Measurements from ENCODE around the gene CTNNA3. TPM values are rescaled to one million over a fixed set of nuclear protein-coding genes. Genes with fewer than 3 reads are reported as not detected.

The CTNNA3 gene
- total and polyA plus RNA-seq, 2 donors (not counting 3 experiments of a cell fraction or from before 2014, with no cell fraction given) = not detected

DNA sequence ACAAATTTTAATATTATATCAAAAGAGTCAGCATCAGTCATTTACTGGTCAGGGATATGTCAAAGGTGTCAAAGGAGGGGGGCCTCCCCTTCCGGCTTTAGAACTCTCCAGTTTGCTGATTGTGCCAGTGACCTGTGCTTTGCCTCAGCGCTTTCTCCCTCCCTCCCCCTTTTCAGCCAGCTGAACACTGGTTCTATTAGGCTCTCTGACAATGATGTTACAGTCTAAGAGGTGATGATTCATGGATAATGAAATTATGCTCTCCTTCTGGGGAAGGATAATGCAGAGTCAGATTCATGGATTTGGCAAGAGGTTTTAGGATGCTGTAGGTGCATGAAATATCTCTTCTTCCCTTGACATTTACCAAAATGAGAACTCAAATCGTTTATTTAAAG lies 764.0 kb downstream of the CTNNA3 start:
- no peak for FAIRE-seq
- BruUV-seq (replicated peaks) = no TSS peak
- Histone ChIP-seq H3K9me1 (replicated peaks; ENCODE audit: control insufficient read depth, extremely low read depth, insufficient read depth, low read length) (no peaks in the 10 kb centered on the region), H3K9me3 (replicated peaks; ENCODE audit: control insufficient read depth, insufficient read depth, low read length) (no peaks in the 10 kb centered on the region), H3K79me2 (ENCODE audit: control insufficient read depth, insufficient read depth, low read length) (no peaks in the 10 kb centered on the region), H4K20me1 (replicated peaks; ENCODE audit: control insufficient read depth, extremely low read depth, insufficient read depth, low read length) (no peaks in the 10 kb centered on the region), H3K4me2 (ENCODE audit: insufficient read depth, low read length) (no peak overlapping the region), H3K27ac (ENCODE audit: insufficient read depth, low read depth, low read length) (no peak overlapping the region), H3K36me3 (ENCODE audit: control insufficient read depth in 2 of 2, extremely low read depth in 1 of 2, insufficient read depth in 2 of 2, low read length in 2 of 2) (no peaks in the 10 kb centered on the region), H3K4me3 (replicated peaks in 1 of 3; ENCODE audit: insufficient read depth in 1 of 3, low read depth in 1 of 3, low read length in 3 of 3) (no peak overlapping the region), H2AFZ (ENCODE audit: low read depth, low read length) (no peak overlapping the region), H3K4me1 (ENCODE audit: control insufficient read depth, extremely low read depth, insufficient read depth, low read length) (no peaks in the 10 kb centered on the region), H3K9ac (replicated peaks; ENCODE audit: extremely low read depth, insufficient read depth, low read length) (no peak overlapping the region), H3K27me3 (ENCODE audit: control insufficient read depth in 2 of 2, insufficient read depth in 2 of 2, low read length in 2 of 2) (peaks cover 20 to 21% of the 10 kb centered on the region in 2 experiments)
- POLR2A ChIA-PET = no interaction called here
- intact Hi-C loops (cut with micrococcal nuclease) (loop anchor here (2.0 to 10.0 kb wide), 3 partner anchors 589 to 1955 kb away; no protein-coding TSS in a partner anchor), dilution Hi-C loops (cut with MboI; ENCODE audit: extremely low pct_ligation_motif_present, low sequenced_read_pairs) (no loop called here)
- DNase-seq (ENCODE audit: low read depth, low spot score) = no peak
- TF ChIP-seq, protein P1, sequence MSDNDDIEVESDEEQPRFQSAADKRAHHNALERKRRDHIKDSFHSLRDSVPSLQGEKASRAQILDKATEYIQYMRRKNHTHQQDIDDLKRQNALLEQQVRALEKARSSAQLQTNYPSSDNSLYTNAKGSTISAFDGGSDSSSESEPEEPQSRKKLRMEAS (IDR thresholded peaks at IDR 0.05; ENCODE audit: insufficient read depth, insufficient read length) = no peak
- no peak for TF ChIP-seq JUN (IDR thresholded peaks at IDR 0.05; ENCODE audit: borderline replicate concordance, insufficient read depth, insufficient read length, low read depth)
- no peak for TF ChIP-seq POLR2AphosphoS5 (IDR thresholded peaks at IDR 0.05; ENCODE audit: insufficient read depth, low read depth, low read length)
- TF ChIP-seq EZH2 (IDR thresholded peaks at IDR 0.05; ENCODE audit: borderline replicate concordance, low read depth, low read length, severe bottlenecking) = no peak
- no peak for TF ChIP-seq MYC (IDR thresholded peaks at IDR 0.05; ENCODE audit: low read depth, low read length)
- no peak for TF ChIP-seq GATA2 (IDR thresholded peaks at IDR 0.05; ENCODE audit: insufficient read depth, insufficient read length, low read depth, low read length)
- TF ChIP-seq POLR2A (IDR thresholded peaks at IDR 0.05; ENCODE audit: low read depth, low read length) = no peak
- TF ChIP-seq, protein P2, sequence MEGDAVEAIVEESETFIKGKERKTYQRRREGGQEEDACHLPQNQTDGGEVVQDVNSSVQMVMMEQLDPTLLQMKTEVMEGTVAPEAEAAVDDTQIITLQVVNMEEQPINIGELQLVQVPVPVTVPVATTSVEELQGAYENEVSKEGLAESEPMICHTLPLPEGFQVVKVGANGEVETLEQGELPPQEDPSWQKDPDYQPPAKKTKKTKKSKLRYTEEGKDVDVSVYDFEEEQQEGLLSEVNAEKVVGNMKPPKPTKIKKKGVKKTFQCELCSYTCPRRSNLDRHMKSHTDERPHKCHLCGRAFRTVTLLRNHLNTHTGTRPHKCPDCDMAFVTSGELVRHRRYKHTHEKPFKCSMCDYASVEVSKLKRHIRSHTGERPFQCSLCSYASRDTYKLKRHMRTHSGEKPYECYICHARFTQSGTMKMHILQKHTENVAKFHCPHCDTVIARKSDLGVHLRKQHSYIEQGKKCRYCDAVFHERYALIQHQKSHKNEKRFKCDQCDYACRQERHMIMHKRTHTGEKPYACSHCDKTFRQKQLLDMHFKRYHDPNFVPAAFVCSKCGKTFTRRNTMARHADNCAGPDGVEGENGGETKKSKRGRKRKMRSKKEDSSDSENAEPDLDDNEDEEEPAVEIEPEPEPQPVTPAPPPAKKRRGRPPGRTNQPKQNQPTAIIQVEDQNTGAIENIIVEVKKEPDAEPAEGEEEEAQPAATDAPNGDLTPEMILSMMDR (IDR thresholded peaks at IDR 0.05; ENCODE audit: extremely low read depth in 1 of 2, insufficient read depth in 1 of 2, low read depth in 1 of 2, low read length in 2 of 2) = no peak
- no peak for TF ChIP-seq FOS (IDR thresholded peaks at IDR 0.05; ENCODE audit: borderline replicate concordance, insufficient read depth, low read length)
- CTCF ChIA-PET = interaction anchor here (0.8 to 2.1 kb wide), 13 partner anchors 9 to 1955 kb away, joined by 3 to 29 read pairs (median 5); no protein-coding TSS in a partner anchor
